ENCODE results near the gene TTLL5.

DNA sequence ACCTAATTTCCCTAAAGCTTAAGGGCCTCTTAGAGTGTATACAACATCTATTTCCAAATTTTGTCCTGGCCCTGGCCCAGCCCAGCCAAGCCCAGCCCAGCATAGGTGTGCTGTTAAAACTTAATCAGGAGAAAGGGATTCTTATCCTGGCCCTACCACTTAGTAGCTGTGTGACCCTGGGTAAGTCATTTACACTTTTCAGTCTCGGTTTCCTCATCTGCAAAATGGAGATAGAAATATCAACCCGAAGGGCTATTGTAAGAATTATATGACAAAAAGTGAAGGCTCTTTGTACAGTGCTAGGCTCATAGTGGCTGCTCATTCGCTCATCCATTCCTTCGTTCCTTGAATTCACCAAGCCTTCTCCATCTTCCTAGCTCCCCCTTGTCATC is 812 bp upstream of the TTLL5 start:
- TF ChIP-seq NR3C1 (IDR thresholded peaks at IDR 0.05) (no peak), RCOR1 (IDR thresholded peaks at IDR 0.05; ENCODE audit: low read depth, low read length) (no peak), POLR2A (IDR thresholded peaks at IDR 0.05; ENCODE audit: low read length) (no peak), MYC (IDR thresholded peaks at IDR 0.05; ENCODE audit: borderline replicate concordance, low read length) (no peak), RAD21 (conservative IDR thresholded peaks at IDR 0.05 in 1 of 2, IDR thresholded peaks at IDR 0.05 in 1 of 2) (no peak), RFX5 (IDR thresholded peaks at IDR 0.05) (no peak), MAFK (IDR thresholded peaks at IDR 0.05; ENCODE audit: partially characterized antibody) (no peak), KDM5A (IDR thresholded peaks at IDR 0.05) (0 out of 2 replicates have a peak, but pooled peaks have one; percentile 28), EHMT2 (IDR thresholded peaks at IDR 0.05; ENCODE audit: low read depth) (no peak)
- TF ChIP-seq, protein P1, sequence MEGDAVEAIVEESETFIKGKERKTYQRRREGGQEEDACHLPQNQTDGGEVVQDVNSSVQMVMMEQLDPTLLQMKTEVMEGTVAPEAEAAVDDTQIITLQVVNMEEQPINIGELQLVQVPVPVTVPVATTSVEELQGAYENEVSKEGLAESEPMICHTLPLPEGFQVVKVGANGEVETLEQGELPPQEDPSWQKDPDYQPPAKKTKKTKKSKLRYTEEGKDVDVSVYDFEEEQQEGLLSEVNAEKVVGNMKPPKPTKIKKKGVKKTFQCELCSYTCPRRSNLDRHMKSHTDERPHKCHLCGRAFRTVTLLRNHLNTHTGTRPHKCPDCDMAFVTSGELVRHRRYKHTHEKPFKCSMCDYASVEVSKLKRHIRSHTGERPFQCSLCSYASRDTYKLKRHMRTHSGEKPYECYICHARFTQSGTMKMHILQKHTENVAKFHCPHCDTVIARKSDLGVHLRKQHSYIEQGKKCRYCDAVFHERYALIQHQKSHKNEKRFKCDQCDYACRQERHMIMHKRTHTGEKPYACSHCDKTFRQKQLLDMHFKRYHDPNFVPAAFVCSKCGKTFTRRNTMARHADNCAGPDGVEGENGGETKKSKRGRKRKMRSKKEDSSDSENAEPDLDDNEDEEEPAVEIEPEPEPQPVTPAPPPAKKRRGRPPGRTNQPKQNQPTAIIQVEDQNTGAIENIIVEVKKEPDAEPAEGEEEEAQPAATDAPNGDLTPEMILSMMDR (IDR thresholded peaks at IDR 0.05) = no peak
- TF ChIP-seq, protein P2, sequence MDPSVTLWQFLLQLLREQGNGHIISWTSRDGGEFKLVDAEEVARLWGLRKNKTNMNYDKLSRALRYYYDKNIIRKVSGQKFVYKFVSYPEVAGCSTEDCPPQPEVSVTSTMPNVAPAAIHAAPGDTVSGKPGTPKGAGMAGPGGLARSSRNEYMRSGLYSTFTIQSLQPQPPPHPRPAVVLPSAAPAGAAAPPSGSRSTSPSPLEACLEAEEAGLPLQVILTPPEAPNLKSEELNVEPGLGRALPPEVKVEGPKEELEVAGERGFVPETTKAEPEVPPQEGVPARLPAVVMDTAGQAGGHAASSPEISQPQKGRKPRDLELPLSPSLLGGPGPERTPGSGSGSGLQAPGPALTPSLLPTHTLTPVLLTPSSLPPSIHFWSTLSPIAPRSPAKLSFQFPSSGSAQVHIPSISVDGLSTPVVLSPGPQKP (IDR thresholded peaks at IDR 0.05; ENCODE audit: low read depth, low read length) = no peak

Measured in A549 (cell line).